Forelimb muscle (tissue), 1 donor: Measurements from ENCODE around the gene OR5B12. TPM values are rescaled to one million over a fixed set of nuclear protein-coding genes. Genes with fewer than 3 reads are reported as not detected.
"Not testable (repeated sequence)": the region's sequence is repeated elsewhere in the genome, so short reads cannot be mapped to it uniquely, and the experiment has no call there.

ENCODE experiments used
- DNase-seq: peaks from one replicate; pipeline ENCODE4 v3.0.0-alpha.2; 2013; ENCODE audit warnings: low read depth
- polyA plus RNA-seq: library from polyadenylated mRNA; unstranded; fragments of 120-200 nt; gene quantifications from one replicate; pipeline ENCODE4 v1.2.1, GENCODE V29; 2013; ENCODE audit not compliant: insufficient read length

The OR5B12 gene
- polyA plus RNA-seq: not detected

- no peak for DNase-seq
Measured at GRCh38 chr11:58442136-58442535, at the start of gene OR5B12. Gene OR5B12 (minus strand): TSS chr11:58442236. CDS start chr11:58440151, 2,085 bp downstream.

GRCh38 chr11:58490827-58491226, 48.8 kb upstream of the OR5B12 start:
- no peak for DNase-seq

GRCh38 chr11:58487170-58487569, 45.1 kb upstream of the OR5B12 start:
- DNase-seq: no peak

- DNase-seq: no peak
Measured at GRCh38 chr11:58485961-58486360, 43.9 kb upstream of the OR5B12 start.

- no peak for DNase-seq
Measured at GRCh38 chr11:58471892-58472291, 29.9 kb upstream of the OR5B12 start.

DNA sequence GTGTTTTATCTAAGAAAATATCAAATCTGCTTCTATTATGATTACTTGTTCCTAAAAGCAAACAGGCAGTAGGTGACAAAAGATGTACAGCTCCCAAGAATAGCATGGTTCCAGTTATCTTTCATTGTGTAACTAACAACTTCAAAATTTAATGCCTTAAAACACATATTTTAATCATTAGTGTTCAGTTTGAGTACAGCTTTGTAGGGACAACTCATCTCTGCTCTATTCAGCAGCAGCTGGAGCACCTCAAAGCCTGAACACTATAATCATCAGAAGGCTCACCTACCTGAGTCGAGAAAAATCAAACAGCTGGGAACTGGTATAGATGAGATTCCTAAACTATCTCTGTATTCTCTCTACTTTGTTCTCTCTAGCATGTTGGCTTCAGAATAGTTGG, 24.3 kb upstream of the OR5B12 start:
- no peak for DNase-seq

- DNase-seq: no peak
Measured at GRCh38 chr11:58465690-58466089, 23.7 kb upstream of the OR5B12 start.

DNA sequence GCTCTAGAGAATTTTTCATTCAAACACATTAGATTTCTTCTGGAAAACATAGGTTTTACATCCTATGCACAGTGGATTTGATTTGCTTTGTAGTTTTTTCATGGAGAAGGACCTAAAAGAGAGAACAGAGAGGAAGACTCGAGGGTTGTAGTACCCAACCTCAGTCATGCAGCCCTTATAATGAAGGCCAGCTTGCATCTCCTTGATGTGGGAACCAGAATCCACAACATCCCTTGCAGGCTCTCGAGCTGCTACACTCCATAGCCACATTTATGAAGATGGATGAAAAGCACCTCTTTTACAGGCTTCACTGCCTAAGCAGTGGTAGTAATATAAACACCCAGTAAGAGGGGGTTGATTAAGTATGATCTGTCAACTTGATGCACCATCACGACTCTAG, 9.5 kb upstream of the OR5B12 start:
- no peak for DNase-seq

GRCh38 chr11:58446294-58446693, 4.3 kb upstream of the OR5B12 start:
- DNase-seq: no peak

GRCh38 chr11:58444300-58444699, 2.3 kb upstream of the OR5B12 start:
- DNase-seq: no peak

GRCh38 chr11:58438486-58438885, 3.5 kb downstream of the OR5B12 start:
- no peak for DNase-seq

DNA sequence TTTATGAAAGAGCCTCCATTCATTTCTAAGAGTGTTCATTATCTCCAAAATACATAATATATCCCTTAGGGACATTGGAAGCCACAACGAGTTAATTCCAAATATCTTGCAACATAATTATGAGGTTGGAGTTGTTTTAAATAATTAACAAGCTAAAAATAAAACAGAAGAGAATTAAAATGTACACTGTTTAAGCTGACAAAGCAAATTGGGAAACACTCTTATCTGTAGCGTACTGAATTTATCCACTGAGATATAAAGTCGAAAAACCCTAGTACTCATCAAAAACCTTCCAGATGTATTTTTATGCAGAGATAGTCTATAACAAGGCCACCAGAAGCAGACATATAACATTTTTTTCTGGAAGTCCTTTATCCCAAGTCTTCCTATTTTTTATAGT, 7.8 kb downstream of the OR5B12 start:
- no peak for DNase-seq

- no peak for DNase-seq
Measured at GRCh38 chr11:58433638-58434203, 8.3 kb downstream of the OR5B12 start.

DNA sequence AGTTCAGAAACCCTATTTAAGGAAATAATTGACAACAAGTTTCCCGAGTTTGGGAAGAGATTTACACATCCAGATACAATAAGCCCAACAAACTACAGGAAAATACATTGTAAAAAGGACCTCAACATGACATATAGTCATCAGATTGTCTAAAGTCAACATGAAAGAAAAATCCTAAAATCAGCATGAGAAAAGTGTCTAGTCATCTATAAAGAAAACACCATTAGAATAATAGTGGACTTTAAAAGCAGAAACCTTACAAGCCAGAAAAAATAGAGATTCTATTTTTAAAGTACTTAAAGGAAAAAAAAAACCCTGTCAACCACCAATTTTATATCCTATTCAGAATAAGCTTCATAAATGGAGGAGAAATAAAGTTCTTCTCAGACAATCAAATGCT, 12.8 kb downstream of the OR5B12 start:
- no peak for DNase-seq

GRCh38 chr11:58428021-58428420, 14.0 kb downstream of the OR5B12 start, which contains the start of gene OR5B2:
Gene OR5B2 (minus strand): TSS chr11:58428121. CDS start chr11:58423261, 4,860 bp downstream.
- no peak for DNase-seq

- no peak for DNase-seq
Measured at GRCh38 chr11:58406774-58407173, 35.3 kb downstream of the OR5B12 start, which contains the start of gene OR5B3. Gene OR5B3 (minus strand): TSS chr11:58406874. CDS start chr11:58403409, 3,465 bp downstream.

DNA sequence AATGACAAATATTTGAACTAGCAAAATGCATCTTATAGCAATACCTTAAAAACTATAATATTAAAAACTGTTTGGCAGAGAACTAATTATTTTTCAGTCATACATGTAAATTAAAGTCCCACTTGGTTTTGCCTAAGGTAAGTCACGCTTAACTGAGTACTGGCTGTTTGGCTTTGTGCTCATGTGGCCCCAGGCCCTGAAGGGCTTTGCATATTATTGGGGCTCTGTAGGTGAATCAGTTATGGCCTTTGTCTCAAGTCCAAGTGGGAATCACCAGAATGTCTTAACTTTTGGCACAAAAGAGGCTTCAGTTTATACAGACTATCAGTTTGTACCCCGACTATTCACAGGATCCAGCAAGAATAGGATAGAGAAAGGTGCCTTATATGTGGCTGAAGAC, 42.4 kb downstream of the OR5B12 start:
- not testable (repeated sequence) for DNase-seq

- DNase-seq: no peak
Measured at GRCh38 chr11:58395581-58395980, 46.5 kb downstream of the OR5B12 start.

DNA sequence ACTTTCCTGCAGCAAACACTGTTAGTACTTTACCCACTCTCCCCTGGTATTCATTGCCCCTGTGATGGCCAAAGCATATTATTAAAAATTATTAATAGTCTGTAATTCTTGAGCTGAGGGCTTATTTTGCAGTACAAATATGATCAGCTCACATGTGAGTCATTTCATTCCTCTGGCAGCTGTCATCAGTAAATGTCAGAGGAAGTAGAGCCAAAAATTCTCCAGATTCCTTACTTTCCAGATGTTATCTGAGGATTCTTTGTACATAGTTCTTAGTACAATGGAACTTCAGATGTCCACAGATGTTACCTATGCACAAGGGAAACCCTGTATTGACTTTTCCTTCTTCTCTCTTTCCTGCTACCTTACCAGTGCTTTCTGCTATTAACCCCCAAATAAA, 47.8 kb downstream of the OR5B12 start:
- DNase-seq: no peak

DNA sequence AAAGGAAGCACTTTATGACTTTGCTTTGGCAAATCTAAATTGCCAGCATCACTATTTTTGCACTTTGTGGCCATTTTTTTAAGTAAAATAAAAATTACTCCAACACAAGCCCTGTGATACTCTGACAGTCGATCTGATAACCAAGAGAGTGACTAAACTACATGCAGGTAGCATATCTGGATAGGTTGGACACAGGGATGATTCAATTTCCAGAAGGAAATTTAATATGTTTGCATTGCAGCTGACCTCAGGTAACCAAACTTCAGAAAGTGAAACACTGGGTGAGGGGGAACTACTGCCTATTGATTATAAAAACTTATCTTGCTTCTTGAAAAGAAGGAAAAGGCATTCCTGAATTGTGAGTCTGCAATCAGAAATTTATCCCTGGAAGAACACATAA, 49.3 kb downstream of the OR5B12 start:
- no peak for DNase-seq

DNA sequence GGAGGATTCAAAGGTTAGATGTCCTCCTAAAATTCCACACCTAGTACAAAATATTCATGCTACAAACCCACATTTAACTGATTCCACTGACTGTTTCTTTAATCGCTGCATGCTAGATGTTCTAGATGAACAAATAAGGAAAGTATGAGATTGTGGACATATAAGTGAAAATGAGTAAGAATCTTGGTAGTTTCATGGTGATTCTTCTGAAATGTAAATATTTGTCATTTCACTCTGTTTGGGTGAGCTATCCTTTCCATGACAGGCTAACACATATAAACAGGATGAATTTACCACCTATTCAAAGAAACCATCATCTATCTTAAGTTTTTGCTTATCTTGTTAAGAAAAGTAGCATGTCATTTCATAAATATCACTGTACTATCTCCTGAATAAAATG, 50.2 kb downstream of the OR5B12 start:
- DNase-seq: no peak

DNA sequence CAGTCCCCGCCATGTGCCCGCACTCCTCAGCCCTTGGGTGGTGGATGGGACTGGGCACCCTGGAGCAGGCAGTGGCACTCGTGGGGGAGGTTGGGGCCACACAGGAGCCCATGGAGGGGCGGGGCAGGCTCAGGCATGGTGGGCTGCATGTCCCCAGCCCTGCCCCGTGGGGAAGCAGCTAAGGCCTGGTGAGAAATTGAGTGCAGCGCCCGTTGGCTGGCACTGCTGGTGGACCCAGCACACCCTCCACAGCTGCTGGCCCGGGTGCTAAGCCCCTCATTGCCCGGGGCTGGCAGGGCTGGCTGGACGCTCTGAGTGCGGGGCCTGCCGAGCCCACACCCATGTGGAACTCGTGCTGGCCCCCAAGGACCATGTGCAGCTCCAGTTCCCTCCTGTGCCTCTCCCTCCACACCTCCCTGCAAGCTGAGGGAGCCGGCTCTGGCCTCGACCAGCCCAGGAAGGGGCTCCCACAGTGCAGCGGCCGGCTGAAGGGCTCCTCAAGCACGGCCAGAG, 51.4 kb downstream of the OR5B12 start:
- DNase-seq: no peak
